ENCODE measurements around the gene FADS2.
"Not testable (repeated sequence)": the region's sequence is repeated elsewhere in the genome, so short reads cannot be mapped to it uniquely, and the experiment has no call there.

FADS2 gene

GRCh38 chr11:61869429-61869707 lies 41.3 kb downstream of the FADS2 start:
- DNase-seq (ENCODE audit: low spot score): no peak

DNA sequence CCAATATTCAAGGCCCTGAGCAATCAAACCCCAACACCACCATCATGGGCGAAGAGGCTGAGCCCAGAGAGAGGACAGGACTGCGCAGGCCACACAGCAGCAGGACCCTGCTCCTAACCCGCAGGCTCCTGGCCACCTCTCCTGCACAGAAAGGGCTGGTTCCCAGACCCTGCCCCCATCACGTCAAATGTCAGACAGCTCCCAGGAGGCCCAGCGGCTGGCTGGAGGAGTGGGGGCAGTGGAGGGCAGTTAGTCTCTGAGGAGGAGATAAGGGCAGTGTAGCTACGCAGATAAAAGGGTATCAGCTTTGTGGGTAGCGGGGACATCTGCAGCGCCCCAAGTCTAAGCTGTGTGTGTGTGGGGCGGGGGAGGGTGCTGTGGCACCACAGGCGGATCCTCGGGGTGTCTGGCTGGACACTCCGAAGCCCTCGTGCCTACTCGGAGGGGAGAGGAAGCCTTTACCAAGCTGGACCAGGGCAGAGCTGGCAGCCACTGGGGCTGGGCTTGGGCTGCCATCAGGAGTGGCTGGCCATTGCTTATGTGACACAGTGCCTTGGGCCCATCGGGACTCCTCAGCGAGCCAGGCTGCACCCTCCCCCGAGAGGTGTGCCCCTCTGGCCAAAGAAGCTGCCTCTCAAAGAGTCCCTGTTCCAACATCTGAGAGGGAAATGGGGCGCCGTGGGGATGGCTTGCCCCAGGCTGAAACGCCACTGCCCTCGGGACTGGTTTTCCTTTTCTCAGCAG lies 41.8 kb downstream of the FADS2 start:
- DNase-seq (ENCODE audit: low spot score): no peak

DNA sequence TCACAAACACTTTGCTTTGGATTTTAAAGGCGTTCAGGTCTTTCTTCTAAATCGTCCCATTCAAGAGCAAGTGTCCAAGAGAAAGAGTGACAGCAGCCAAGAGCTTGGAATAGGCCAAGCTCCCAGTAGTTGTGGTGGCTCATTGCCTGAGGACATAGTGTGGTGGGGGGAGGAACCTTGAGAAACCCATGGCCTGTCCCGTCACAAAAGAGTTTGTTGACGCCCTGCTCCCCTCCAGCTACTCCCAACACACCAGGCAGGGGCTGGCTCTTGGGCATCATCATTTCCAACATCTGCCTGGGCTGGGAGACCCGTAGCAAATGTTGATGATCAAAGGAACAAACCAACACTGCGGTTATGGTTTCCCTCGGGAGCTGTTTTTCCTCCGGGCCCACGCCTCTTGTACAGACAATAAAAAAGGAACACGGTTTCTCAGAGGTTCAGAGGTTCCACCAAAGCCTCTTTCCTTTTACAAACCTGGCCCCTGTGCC lies 42.5 kb downstream of the FADS2 start:
- DNase-seq (ENCODE audit: low spot score): no peak

- DNase-seq (ENCODE audit: low spot score): peak; percentile 44
Measured at GRCh38 chr11:61871158-61871597, 43.1 kb downstream of the FADS2 start.

DNA sequence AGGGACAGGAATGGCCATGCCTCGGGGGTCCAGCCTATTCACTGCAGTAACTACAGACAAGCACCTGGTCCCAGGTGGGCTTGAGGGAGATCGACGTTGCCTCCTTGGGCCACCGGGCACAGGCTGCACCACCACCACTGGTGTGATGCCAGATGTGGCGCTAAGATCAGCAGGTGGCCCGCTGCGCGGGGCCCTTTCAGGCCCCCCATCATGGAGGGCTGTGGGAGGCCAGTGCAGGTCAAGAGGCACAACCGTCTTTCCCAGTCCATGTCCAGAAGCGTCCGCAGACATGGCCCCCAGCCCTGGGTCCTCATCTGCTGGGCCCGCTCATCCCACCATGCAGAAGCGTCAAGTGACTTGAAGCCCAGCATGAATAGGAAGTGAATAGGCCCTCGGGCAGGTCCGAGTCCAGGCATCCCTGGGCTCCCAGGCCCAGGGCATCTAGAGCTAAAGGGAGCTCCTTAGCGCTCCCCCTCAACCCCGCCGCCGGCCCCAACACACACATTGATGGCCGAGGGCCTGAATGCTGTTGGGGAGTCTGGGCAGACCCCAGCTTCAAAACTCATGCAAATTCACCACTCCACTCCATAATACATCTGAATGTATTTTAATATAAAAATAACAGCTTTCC lies 45.0 kb downstream of the FADS2 start:
- DNase-seq (ENCODE audit: low spot score): no peak

GRCh38 chr11:61873588-61874376 lies 45.7 kb downstream of the FADS2 start:
- no peak for DNase-seq (ENCODE audit: low spot score)

GRCh38 chr11:61874377-61874809 lies 46.3 kb downstream of the FADS2 start:
- DNase-seq (ENCODE audit: low spot score): no peak

GRCh38 chr11:61874853-61875252 lies 46.8 kb downstream of the FADS2 start:
- no peak for DNase-seq (ENCODE audit: low spot score)

DNA sequence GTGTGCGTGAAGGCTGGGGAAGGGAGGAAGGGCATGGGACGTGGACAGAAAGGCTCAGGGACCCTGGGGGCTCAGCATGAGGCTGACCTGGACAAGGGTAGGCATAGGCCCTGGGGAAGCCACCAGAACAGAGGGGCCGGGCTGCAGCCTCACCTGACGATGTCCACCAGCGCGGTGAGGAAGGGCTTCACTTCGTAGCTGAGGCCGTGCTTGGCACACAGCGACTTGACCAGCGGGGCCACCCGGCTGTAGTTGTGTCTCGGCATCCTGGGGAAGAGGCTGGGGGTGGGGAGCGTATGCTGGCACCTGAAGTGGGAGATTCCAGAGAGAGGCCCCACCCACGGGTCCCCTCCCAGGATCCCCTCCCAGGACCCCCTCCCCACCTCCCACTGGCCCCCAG lies 47.6 kb downstream of the FADS2 start:
- DNase-seq (ENCODE audit: low spot score): no peak

- no peak for DNase-seq (ENCODE audit: low spot score)
Measured at GRCh38 chr11:61879152-61879551, 51.1 kb downstream of the FADS2 start.

DNA sequence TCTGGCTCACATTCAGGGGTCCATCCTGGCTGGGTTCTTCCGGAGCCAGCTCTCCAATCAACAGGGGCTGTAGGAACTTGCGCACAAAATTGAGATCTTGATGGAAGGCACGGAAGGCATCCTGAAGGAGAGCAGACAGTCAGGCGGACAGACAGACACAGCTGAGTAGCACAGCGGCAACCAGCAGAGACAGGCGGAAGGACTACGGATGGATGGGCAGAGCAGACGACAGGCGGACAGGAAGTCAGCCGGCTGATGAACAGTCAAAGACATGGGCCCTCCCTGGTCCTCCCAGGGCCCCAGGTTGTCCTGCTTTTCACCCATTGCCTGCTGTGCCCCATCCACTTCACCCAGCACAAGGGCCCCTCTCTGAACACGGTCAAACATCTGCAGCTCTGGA lies 51.9 kb downstream of the FADS2 start:
- DNase-seq (ENCODE audit: low spot score): no peak

GRCh38 chr11:61880454-61880853 lies 52.4 kb downstream of the FADS2 start:
- no peak for DNase-seq (ENCODE audit: low spot score)

DNA sequence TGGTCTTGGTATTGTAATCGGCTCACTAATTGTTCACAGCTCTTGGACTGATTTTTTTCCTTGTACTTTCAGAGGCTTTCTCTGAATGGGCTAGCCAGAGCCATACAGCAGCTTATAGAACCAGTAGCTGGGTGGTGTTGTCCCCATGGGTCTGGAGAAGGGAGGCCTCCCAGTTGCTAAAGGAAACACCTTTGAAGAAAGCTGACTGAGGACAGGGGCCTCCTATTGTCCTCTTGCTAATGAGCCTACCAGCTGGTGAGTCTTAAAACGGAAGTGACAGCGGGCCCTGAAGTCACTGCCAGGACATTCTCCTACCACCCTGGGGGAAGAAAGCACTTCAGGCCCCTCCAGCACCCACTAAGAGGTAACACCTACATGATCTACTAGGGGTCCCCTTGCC lies 53.3 kb downstream of the FADS2 start:
- no peak for DNase-seq (ENCODE audit: low spot score)

DNA sequence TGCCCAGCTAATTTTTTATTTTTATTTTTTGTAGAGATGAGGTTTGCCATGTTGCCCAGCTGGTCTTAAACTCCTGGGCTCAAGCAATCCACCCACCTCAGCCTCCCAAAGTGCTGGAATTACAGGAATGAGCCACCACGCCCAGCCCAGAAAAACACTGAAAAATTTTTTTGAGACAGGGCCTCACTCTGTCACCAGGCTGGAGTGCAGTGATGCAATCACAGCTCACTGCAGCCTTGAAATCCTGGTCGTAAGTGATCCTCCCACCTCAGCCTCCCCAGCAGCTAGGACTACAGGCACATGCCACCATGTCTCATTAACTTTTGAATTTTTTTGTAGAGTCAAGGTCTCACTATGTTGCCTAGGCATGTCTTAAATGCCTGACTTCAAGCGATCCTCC lies 54.2 kb downstream of the FADS2 start:
- not testable (repeated sequence) for DNase-seq (ENCODE audit: low spot score)

- no peak for DNase-seq (ENCODE audit: low spot score)
Measured at GRCh38 chr11:61882879-61883278, 54.8 kb downstream of the FADS2 start.

DNA sequence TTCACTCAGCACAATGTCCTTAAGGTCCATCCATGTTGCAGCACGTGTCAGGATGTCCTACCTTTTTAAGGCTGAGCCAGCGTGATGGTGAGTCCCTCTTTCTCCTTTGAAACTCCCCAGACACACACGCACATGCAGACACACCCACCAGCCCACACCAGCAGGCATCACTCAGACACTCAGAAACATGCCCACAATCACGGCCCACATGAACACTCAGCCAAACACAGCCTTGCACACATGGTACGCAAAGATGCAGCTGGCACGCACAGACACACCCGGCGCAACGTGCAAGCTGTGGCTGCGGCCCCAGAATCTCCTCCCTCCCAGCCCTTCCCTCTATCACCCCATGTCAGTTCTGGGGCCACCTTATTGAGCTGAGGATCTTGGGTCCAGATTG lies 55.2 kb downstream of the FADS2 start:
- no peak for DNase-seq (ENCODE audit: low spot score)

DNA sequence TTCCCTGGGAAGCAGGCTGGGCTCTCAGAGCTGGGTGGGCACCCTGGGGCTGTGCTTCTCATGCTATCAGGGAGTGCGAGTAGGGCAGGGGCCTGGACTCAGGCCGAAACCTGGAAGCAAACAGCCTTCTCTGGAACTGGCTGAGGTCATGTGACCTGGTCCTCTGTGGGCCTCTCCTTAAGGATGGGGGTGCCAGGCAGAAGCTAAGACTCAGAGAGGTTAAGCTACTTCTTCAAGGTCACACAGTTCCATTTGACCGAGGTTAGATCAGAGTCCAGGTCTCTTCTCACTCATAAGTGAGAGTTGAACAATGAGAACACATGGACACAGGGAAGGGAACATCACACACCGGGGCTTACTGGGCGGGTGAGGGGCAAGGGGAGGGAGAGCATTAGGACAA lies 55.8 kb downstream of the FADS2 start:
- no peak for DNase-seq (ENCODE audit: low spot score)

- no peak for DNase-seq (ENCODE audit: low spot score)
Measured at GRCh38 chr11:61885166-61885778, 57.2 kb downstream of the FADS2 start.

DNA sequence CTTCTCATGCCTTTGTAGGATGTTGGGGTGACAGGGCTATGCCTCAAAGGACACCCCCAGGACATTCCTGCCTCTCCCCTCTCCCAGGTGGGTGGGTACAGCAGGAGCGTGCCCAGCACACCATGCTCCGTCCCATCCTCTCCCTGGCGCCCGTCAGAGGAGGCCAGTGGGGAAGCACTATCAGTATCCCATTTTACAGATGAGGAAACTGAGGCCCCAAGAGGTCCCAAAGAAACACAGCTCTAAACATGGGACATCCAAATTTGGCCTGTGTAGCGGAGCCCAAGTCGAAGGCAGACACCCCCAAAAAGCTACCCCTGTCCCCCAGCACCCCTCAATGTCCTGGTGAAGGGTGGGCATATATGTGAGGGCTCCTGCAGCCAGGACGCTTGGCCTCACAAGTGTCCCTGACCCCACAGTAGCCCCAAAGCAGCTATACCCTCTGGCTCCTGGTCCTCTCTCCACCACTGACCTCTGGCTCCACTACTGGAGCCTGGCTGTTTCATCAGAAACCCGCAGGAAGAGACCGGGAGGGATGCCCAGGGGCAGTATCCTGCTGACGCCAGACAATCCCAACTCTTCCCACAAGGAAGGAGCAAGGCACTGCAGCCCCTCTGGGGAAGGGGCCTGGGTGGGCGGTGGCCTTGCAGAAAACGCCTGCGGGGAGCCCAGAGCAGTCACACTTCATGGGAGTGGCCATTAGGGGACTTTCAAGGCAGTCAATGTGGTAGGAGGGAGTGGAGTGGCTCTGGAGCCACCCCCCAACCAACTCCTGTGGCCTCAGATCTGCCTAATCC lies 57.9 kb downstream of the FADS2 start:
- no peak for DNase-seq (ENCODE audit: low spot score)

DNA sequence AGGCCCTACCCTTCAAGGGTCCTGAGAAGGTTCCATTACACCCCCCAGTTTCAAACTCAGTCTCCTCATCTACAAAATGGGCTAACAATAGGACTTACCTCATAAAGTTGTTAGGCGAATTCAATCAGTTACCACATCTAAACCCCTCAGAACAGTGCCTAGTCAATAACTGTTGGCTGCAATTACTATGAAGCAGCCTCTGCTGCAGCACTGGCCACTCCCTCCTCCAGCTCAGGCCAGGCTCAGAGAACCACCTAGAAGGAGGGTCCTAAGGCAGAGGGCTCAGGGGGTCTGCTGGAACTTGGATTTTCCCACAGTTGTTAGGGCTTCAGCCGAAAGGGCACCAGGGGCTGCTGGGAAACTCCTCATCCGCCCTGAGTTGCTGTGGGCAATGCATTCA lies 58.5 kb downstream of the FADS2 start:
- DNase-seq (ENCODE audit: low spot score): no peak

GRCh38 chr11:61887839-61888494 lies 59.9 kb downstream of the FADS2 start:
- DNase-seq (ENCODE audit: low spot score): no peak

Measured in CD4-positive, alpha-beta T cell treated with Interleukin-2 at 100 ng/mL for 4 hours (primary cell).